Measurements from ENCODE around the gene MELTF. TPM values are rescaled to one million over a fixed set of nuclear protein-coding genes. Genes with fewer than 3 reads are reported as not detected.
A peak's percentile ranks its signal among the peaks of the same experiment; 100 is the strongest.

The MELTF gene
- total and polyA plus RNA-seq, 5 experiments from 2014 or later, result 0.12 to 1.2 (median 0.36) TPM; not detected in 2

DNA sequence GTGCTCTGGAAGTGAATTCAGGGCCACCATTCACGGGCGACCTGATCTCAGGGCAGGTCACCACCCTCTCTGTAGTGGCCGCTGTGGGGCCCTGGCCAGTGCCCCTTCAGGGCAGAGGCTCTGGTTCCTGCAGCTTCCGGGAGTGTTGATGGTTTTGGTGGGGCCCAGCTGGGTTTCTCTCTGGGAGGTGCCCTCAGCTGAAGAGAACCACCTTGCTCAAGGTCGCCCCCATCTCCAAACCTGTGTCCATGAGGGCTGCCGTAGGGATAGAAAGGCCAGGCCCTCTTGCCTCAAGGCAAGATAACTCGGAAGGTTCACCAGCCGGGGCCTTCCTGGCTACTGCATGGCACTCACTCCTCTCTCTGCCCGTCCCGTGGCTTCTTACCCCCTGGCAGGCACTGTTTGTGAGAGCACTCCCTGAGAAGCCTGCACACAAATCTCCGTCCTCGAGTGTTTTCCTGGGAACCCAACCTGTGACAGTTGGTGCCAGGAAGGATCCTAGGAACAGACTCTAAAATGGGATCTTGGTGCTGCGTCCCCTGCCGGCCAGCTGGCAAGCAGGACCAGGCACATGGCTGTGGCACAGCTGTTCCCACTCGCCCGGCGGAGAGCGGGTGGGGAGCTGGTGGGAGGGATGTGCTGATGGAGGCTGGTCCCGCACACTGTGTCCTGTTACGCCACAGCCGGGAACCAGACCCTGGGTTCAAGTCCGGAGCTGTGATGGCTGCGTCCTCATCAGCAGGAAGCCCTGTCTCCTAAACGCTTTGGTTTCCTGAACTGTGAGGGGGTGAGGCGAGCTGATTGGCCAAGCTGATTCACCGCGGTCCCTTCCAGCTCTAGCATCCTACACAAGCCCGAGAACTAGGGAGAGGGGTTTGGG, 37.8 kb downstream of the MELTF start:
- peaks cover 0 to 3% (median 2%) of the 10 kb centered on the region in 5 donors for H3K27me3 Mint-ChIP-seq
- H3K4me1 Mint-ChIP-seq, result no peaks in the 10 kb centered on the region
- no peaks in the 10 kb centered on the region for H3K9me3 Mint-ChIP-seq
- H3K36me3 Mint-ChIP-seq, result no peaks in the 10 kb centered on the region
- ATAC-seq (no peak), DNase-seq (no peak)
- H3K27ac Mint-ChIP-seq, result no peak overlapping the region
- no peak overlapping the region for H3K4me3 Mint-ChIP-seq
- POLR2A ChIA-PET, result no interaction called here

DNA sequence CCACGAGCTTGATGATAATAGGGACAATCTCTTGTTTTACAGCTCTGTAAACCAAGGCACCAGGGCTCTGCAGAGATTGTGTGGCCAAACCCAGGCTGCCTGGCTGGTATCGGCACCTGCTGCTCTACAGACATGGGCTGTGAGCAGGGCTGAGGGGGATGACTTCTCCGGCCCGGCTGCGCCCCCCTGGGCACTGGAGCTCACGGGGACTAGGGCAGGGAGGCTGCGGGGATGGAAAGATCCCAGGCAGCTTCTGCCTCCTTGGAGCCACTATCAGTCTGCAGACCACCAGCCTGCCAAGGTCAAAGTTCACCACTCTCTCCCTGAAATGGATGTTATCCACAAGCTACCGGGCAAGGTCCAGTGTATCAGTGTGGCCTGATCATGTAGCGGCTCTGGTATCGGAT, 39.0 kb downstream of the MELTF start:
- Mint-ChIP-seq H3K4me3 (no peak overlapping the region), H3K4me1 (no peaks in the 10 kb centered on the region), H3K9me3 (no peaks in the 10 kb centered on the region), H3K27ac (no peak overlapping the region), H3K27me3 (peaks cover 0 to 6% (median 3%) of the 10 kb centered on the region in 5 donors), H3K36me3 (no peaks in the 10 kb centered on the region)
- POLR2A ChIA-PET, result no interaction called here
- DNase-seq, result no peak
- ATAC-seq, result no peak

DNA sequence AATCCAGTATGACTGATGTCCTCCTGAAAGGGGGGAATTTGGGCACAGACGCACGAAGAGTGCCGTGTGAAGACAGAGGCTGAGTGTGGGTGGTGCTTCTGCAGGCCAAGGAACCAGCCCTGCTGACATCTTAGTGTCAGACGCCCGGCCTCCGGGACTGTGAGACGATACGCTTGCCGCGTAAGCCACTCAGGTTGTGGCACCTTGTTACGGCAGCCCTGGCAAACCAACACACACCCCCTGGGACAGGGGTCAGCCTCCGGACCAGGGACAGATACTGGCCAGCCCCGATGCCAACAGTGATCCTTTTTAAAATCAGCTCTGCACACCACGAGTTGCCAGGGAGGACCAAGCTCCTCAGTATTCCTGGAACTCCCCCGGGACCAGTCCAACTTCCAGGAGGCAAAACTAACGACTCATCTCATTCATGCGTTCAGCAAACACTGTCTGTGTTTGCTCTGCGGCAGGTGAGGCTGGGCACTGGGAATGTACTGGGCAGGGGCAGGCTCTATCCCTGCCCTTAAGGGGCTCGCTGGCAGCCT, 39.8 kb downstream of the MELTF start:
- POLR2A ChIA-PET, result no interaction called here
- ATAC-seq, result no peak
- H3K36me3 Mint-ChIP-seq, result no peaks in the 10 kb centered on the region
- H3K9me3 Mint-ChIP-seq, result no peaks in the 10 kb centered on the region
- H3K27ac Mint-ChIP-seq, result peak overlapping the region in 1 of 10 donors; percentile 25
- no peak for DNase-seq
- H3K4me3 Mint-ChIP-seq, result no peak overlapping the region
- H3K27me3 Mint-ChIP-seq, result peaks cover 0 to 9% (median 5%) of the 10 kb centered on the region in 5 donors
- H3K4me1 Mint-ChIP-seq, result no peaks in the 10 kb centered on the region

DNA sequence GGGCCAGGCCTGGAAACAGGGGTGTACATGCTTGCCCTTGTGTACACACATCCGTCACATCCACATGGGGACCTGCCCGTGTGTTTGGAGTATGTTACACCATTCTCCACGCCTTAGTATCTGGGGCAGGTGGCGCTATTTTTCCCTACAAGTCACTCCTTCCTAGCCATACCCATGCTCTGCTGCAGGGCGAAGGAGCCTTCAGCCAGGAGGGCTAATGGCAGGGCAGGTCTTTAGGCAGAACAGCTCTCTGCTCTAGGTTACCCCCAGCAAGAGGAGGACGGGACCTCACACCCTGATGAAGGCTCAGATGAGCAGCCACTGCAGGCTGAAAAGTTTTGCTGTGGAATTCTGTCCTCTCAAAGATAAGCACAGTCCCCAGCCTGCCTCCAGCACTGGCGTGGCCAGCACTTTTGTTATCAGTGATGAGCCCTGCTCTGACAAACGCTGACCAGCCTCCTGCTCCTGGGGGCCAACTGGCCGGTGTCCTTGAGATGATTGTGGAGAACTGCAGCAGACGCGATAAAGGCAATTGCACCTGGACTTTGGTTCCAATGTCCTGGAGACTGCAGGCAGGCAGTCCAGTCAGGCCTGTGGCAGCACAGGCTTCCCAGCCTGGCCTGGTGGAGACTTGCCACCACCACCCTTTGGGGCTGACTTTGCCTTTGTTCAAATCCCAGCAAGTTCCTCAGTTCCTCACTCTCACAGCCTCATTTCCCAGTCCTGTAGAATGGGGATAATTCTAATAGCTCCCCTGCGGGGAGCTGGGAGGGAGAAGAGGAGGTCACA, 41.2 kb downstream of the MELTF start:
- Mint-ChIP-seq H3K27ac (peak overlapping the region in 1 of 10 donors; percentile 55), H3K9me3 (peaks cover 0 to 7% (median 3%) of the 10 kb centered on the region in 9 donors)

DNA sequence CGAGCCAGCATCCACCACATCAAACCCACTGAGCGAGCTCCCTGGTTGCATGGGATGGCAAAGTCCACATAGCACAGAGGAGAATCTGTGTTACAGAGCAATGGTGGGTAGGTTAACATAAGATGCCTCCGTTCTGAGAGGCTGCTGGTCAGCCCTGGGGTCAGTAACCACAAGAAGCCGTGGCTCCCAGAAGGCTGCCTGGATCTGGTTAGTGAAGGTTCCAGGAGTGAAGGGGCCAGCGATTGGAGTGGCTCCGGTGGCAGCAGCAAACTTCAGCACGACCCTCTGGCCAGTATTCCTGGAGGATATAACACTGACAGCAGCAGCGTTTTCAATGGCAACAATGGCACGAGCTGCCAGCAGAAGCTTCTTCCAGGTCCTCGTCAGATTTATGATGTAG, 42.6 kb downstream of the MELTF start:
- H3K4me1 Mint-ChIP-seq, result no peaks in the 10 kb centered on the region
- DNase-seq (no peak), ATAC-seq (no peak)
- no peak overlapping the region for H3K4me3 Mint-ChIP-seq
- H3K27ac Mint-ChIP-seq, result no peak overlapping the region
- H3K9me3 Mint-ChIP-seq, result peaks cover 0 to 15% (median 8%) of the 10 kb centered on the region in 9 donors
- POLR2A ChIA-PET, result interaction anchor here (0.7 to 1.0 kb wide), 2 partner anchors 35 to 121 kb away, joined by 4 read pairs; no protein-coding TSS in a partner anchor
- peaks cover 0 to 12% (median 10%) of the 10 kb centered on the region in 5 donors for H3K27me3 Mint-ChIP-seq
- peaks cover 0 to 8% (median 0%) of the 10 kb centered on the region in 3 donors for H3K36me3 Mint-ChIP-seq

More for the DNA sequence above, 41.2 kb downstream of the MELTF start:
- POLR2A ChIA-PET, result no interaction called here
- H3K4me1 Mint-ChIP-seq, result no peaks in the 10 kb centered on the region
- H3K36me3 Mint-ChIP-seq, result peaks cover 0 to 4% (median 0%) of the 10 kb centered on the region in 3 donors
- peaks cover 0 to 10% (median 10%) of the 10 kb centered on the region in 5 donors for H3K27me3 Mint-ChIP-seq
- ATAC-seq, result no peak
- no peak for DNase-seq
- H3K4me3 Mint-ChIP-seq, result no peak overlapping the region

DNA sequence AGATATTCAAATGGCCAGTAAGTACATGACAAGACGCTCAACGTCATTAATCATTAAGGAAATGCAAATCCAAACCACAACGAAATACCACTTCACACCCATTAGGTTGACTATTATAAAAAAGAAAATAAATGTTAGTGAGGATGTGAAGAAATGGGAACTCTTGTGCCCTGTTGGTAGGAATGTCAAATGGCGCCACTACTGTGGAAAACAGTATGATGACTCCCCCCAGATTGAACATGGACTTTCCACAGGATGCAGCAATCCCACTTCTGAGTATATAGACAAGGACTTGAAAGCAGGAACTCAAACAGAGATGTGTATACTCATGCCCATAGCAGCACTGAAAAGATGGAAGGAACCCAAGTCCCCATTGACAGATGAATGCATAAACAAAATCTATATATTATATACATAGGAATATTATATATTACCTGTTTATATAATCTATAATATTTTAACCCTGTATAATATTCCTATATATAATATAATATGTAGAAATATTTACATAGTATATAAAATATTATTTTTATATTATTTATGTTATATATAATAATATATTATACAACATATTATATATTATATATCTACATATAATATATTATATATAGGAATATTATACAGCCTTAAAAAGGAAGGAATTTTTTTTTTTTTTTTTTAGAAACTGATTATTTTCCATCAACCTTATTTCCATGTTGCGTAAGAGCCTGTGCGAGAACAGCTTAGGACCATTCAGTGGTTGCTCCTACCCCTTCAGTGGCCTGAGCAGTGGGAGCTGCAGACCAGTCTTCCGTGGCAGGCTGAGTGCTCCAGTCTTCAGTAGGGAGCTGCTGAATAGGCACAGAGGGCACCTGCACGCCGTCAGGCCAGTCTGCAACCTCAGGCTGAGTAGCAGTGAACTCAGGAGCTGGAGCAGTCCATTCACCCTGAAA, 43.4 kb downstream of the MELTF start:
- DNase-seq (no peak), ATAC-seq (no peak)
- Mint-ChIP-seq H3K27me3 (peaks cover 0 to 15% (median 10%) of the 10 kb centered on the region in 5 donors), H3K36me3 (peaks cover 0 to 8% (median 0%) of the 10 kb centered on the region in 3 donors), H3K27ac (no peak overlapping the region), H3K4me1 (no peaks in the 10 kb centered on the region), H3K4me3 (no peak overlapping the region), H3K9me3 (peaks cover 0 to 21% (median 10%) of the 10 kb centered on the region in 9 donors)
- POLR2A ChIA-PET, result interaction anchor here (0.7 to 1.0 kb wide), 2 partner anchors 36 to 122 kb away, joined by 4 read pairs; no protein-coding TSS in a partner anchor

DNA sequence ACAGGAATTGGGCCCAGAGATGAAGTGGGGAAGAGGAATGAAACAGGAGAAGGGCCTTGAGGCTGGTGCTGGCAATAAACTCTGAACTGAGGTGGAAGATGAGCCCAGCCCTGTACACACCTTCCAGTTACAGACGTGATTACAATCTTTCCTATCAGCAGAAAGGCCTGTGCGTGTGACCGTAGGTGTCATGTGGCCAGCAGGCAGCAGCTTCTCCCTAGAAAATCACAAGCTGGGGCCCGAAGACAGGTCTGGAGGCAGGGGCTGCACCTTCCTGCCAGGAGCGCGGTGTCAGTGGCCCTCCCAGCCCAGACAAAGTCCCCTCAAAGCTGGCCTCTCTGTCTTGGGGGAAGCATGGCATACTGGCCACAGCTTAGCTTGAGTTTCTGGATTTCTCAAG, 44.3 kb downstream of the MELTF start:
- no peak overlapping the region for H3K27ac Mint-ChIP-seq

DNA sequence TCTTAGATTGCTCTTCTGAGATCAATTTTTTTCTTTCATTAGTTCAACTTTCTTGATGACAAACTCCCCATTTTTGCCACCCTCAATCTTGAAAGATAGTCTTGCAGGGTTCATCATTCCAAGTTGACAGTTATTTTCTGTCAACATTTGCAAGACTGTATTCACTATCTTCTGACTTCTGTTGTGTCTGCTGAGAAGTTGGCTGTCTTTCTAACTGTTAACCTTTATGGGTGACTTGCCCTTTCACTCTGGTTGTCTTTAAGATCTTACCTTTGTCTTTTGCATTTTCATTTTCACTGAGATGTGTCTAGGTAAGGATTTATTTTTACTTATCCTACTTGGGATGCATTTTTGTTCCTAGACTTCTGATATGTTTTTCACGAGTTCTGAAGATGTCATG, 46.4 kb downstream of the MELTF start:
- peaks cover 8 to 18% (median 14%) of the 10 kb centered on the region in 5 donors for H3K27me3 Mint-ChIP-seq
- POLR2A ChIA-PET, result no interaction called here
- no peak overlapping the region for H3K27ac Mint-ChIP-seq
- H3K9me3 Mint-ChIP-seq, result peaks cover 0 to 22% (median 10%) of the 10 kb centered on the region in 9 donors
- H3K36me3 Mint-ChIP-seq, result peaks cover 0 to 8% (median 0%) of the 10 kb centered on the region in 3 donors
- DNase-seq (no peak), ATAC-seq (no peak)
- H3K4me3 Mint-ChIP-seq, result no peak overlapping the region
- peaks cover 0 to 6% (median 0%) of the 10 kb centered on the region in 4 donors for H3K4me1 Mint-ChIP-seq

More for the DNA sequence above, 44.3 kb downstream of the MELTF start:
- POLR2A ChIA-PET, result no interaction called here
- ATAC-seq, result no peak
- peaks cover 0 to 8% (median 0%) of the 10 kb centered on the region in 3 donors for H3K36me3 Mint-ChIP-seq
- no peak for DNase-seq
- peaks cover 0 to 22% (median 10%) of the 10 kb centered on the region in 9 donors for H3K9me3 Mint-ChIP-seq
- no peaks in the 10 kb centered on the region for H3K4me1 Mint-ChIP-seq
- H3K4me3 Mint-ChIP-seq, result no peak overlapping the region
- H3K27me3 Mint-ChIP-seq, result peaks cover 0 to 15% (median 12%) of the 10 kb centered on the region in 5 donors

DNA sequence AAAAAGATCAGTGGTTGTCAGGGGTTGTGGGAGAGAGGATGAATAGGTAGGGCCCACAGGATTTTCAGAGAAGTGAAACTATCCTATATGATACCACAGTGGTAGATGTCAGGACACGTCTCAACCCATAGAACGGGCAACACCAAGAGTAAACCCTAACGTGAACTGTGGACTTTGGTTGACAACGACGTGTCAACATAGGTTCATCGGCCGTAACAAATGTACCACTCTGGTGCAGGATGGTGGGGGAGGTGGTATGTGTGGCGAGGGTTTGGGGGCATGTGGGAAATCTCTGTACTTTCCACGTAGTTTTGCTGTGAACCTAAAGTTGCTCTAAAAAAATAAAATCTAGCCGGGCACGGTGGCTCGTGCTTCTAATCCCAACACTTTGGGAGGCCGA, 48.0 kb downstream of the MELTF start:
- no peak for DNase-seq
- Mint-ChIP-seq H3K4me3 (no peak overlapping the region), H3K4me1 (peaks cover 0 to 6% (median 0%) of the 10 kb centered on the region in 4 donors), H3K9me3 (peaks cover 0 to 22% (median 10%) of the 10 kb centered on the region in 9 donors), H3K27ac (no peak overlapping the region), H3K27me3 (peaks cover 7 to 16% (median 11%) of the 10 kb centered on the region in 5 donors), H3K36me3 (peaks cover 0 to 8% (median 0%) of the 10 kb centered on the region in 3 donors)
- ATAC-seq, result no peak
- POLR2A ChIA-PET, result no interaction called here

DNA sequence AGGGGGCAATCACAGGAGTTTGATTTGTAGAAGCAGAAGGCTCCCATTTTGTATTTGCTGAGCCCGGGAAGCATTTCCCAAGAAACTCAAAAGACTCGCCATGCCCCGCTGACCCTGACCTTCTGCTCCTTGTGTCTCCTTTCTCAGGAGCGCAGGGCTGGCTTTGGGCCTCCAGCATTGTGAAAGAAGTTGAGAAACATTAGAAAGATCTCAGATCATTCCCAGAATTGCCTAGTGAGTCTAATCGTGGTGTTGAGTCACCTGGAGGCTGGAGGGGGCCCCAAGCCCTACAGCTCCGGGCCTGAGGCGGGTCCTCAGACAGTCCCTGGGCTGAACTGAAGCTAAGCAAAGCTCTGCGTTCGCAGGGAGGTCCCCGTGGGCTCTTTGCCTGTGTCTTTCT, 50.1 kb downstream of the MELTF start:
- Mint-ChIP-seq H3K4me1 (peaks cover 0 to 6% (median 0%) of the 10 kb centered on the region in 4 donors), H3K27ac (peak overlapping the region in 1 of 10 donors; percentile 27), H3K36me3 (peaks cover 0 to 8% (median 0%) of the 10 kb centered on the region in 3 donors), H3K27me3 (peaks cover 11 to 16% (median 12%) of the 10 kb centered on the region in 5 donors), H3K9me3 (peaks cover 0 to 22% (median 10%) of the 10 kb centered on the region in 9 donors), H3K4me3 (no peak overlapping the region)
- POLR2A ChIA-PET, result no interaction called here
- ATAC-seq (no peak), DNase-seq (no peak)

DNA sequence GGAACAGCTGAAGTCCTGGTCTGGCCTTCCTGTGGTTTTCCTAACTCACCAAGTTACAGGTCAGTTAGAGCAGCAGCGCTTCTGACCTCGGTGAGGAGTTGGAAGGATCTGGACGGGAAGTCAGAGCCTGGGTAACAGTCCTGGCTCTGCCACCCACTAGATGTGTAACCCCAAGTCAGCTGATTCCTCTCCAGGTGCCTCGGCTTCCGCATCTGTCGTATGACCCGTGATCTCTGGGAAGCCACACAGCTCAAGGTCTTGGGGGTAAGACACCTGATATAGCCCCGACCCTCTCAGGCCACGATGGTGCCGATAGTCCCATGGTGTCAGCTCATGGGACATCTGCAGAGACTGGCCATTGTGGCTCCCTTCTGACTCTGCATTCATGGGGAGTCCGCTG, 52.7 kb downstream of the MELTF start:
- H3K36me3 Mint-ChIP-seq, result no peaks in the 10 kb centered on the region
- no peak overlapping the region for H3K27ac Mint-ChIP-seq
- ATAC-seq (no peak), DNase-seq (no peak)
- no peak overlapping the region for H3K4me3 Mint-ChIP-seq
- H3K4me1 Mint-ChIP-seq, result peaks cover 0 to 6% (median 0%) of the 10 kb centered on the region in 4 donors
- peaks cover 0 to 6% (median 2%) of the 10 kb centered on the region in 9 donors for H3K9me3 Mint-ChIP-seq
- peaks cover 7 to 16% (median 11%) of the 10 kb centered on the region in 5 donors for H3K27me3 Mint-ChIP-seq
- POLR2A ChIA-PET, result no interaction called here
